GM19035 (cell line): ENCODE results near the gene HIF1A.

Source experiments
- ATAC-seq: cut with Tn5 transposase; IDR thresholded peaks from one replicate; pipeline ENCODE4 v1.9.1; 2021; ENCODE audit not compliant: unreplicated experiment

HIF1A gene

GRCh38 chr14:61672796-61673195 lies 22.5 kb upstream of the HIF1A start:
- no peak for ATAC-seq

GRCh38 chr14:61673305-61673704 lies 22.0 kb upstream of the HIF1A start:
- ATAC-seq, result no peak

DNA sequence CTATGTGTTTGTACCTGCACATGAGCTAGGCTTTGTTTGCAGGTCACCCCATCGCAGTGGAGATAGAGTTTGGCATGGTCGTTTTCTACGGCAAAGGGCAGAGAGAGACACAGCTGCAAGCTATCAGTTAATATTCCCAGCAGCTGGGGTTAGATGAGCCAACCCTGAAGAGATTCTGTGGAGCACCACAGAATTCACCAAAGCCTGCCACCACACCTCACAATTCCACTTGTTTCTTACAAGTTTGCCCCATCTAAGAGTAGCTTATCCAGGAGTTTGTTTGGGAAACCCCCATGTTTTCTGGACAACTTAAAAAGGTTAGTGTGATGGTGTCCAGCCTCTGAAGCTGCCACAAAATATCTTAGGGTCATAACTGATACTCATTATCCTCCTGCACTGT lies 20.0 kb upstream of the HIF1A start:
- no peak for ATAC-seq

DNA sequence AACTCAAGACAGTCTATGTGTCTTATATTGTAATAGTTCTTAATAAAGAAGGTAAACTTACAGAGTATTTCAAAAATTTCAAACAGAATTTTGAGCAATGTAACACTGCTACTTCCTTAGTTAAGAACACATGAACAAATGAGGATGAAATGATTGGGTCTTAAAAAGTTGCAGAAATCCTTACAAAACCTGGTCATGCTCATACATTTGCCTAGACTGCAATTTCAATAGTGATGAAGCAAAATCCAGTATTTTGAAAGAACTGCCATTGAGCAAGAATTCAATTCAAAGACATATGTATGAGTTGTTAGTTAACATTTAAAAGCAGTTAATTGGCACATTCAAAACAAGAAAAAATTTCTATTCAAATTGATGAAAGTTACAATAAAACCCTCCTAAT lies 17.8 kb upstream of the HIF1A start:
- ATAC-seq, result no peak

DNA sequence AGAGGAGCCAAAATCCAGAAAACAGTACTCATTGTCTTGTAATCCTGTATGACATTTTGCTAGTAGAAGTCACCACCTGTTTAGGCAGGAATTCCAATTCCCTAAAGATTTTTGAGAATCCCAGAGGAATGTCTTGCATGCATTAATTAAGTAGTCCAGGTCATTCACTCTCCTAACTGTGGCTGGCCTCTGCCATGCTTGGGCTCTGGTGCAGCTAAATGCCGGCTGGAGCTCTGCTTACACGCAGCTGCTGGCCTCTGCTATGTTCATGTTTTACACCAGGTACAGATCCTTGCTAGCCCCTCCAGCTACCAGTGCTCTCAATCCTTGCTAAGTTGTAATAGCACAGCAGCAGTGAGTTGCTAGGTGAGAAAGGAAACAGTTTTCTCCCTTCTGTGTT lies 16.3 kb upstream of the HIF1A start:
- ATAC-seq, result no peak

GRCh38 chr14:61681413-61681812 lies 13.9 kb upstream of the HIF1A start:
- no peak for ATAC-seq

DNA sequence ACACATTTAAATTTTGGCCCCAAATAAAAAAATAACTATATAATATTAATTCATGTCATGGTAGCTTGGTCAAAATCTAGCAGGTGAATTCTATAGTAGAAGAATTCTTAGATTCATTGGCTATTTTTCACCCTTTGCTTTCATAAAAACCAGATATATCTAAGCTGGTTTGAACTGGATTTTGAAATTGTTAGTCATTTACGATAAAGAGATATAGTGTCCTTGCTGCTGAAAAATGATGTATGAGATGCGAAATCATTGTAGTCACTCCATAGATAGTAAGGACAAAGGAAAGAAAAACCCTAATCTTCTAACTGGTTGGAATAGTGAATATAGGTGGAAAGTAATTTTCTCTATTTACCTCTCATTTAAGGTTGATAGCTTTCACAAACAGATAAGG lies 12.2 kb upstream of the HIF1A start:
- no peak for ATAC-seq

DNA sequence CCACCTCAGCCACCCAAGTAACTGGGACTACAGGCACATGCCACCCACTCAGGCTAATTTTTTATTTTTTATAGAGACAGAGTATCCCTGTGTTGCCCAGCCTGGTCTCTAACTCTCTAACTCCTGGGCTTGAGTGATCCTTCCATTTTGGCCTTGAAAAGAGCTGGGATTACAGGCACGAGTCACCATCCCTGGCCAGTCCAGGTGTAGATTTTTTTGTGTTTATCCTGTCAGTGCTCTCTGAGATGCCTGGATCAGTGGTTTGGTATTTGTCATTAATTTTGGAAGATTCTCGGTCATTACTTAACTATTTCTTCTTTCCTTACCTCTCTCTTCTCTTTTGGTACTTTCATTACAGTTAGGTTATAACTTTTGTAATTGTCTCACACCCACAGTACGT lies 5.3 kb upstream of the HIF1A start:
- ATAC-seq, result no peak

DNA sequence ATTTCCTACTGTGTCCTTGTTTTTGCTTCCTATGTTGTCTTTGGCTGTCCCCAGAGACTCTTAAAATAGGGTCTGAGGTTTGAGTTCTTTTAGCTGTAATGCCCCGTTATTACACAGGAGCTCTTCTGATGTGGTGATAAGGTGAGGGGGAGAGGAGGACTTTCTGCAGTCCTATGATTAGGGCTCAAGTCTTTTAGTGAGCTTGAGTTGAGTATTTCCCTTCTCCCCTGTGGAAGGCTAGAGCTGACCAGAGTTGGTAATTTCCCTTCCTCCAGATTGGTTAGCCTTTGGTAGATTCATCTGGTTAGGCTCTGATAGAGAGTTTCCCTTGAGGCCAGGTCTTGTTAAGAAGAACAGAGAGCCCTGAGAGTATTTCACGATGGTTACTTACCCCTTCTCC lies 4.3 kb upstream of the HIF1A start:
- ATAC-seq, result no peak

DNA sequence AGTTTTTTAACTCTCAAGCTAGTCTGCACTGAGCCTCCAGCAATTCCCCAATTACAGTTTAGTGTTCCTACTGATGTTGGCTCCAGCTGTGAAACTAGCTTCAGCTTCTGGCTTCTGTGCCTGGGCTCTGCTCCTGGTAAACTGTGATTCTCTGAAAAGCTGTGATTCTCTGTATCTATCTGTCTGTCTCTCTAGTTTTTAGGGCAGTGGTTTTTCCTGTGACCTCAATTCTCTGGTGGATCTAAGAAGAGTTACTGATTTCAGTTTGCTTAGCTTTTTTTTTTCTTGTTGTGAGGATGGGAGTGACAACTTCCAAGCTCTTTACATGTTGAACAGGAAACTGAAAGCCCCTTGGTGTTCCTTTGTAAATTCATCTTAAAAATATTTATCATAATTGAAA lies 3.8 kb upstream of the HIF1A start:
- no peak for ATAC-seq

- ATAC-seq, result no peak
Measured at GRCh38 chr14:61694039-61694438, 1.3 kb upstream of the HIF1A start.

GRCh38 chr14:61695695-61696527 lies 598 bp downstream of the HIF1A start:
- peak; percentile 5 for ATAC-seq

GRCh38 chr14:61696753-61697318 lies 1.5 kb downstream of the HIF1A start:
- no peak for ATAC-seq

DNA sequence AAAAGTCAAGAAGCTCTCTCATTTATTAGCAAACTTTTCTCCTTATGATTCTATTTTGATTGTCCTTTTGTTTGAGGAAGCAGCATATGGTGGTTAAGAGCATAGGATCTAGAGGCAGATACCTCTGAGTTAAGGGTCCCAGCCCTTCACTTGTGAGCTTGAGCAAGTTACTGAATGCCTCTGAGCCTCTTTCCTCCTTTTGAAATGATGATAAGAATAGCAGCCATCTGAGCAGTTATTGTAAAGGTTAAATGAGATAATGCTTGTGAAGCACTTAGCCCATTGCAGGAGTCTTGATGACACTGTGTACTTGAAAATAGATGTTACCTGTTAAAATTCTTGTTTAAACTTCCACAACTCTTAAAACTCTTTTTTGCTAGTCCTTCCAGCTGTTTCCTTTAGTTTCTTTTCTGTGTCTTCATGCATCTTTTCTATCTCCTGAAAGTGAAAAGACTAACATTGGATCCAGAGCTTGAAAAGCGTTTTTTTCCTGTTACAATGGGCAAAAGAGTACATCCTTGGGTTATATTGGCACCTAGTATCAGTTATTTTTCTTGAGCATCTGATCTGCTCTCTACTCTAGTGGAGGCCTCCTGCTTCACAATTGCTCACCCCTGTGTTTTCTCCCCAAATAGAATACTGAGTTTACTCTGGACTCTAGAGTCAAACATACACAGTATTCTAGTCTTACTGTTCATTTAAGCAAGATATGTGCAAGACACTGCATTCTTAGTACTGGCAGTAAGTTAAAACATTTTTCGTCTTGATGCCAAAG lies 3.1 kb downstream of the HIF1A start:
- no peak for ATAC-seq

DNA sequence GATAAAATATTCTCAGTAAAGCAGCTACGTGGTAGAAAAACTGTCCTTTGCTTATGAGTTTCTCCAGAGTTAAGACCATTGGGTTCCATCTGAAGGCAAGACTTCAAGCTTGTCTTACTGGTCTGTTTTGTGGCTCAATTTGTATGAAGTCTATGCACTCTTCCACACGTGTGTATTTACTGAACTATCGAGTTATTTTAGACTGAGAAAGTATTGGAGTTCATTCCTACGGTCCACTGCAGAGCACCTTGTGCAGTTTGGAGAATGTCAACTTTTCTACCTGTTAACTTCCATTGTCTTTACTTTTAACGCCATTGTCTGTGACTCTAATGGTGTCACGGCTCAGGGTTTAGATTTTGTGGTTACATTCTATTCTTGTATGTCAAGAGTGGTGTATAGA lies 3.7 kb downstream of the HIF1A start:
- no peak for ATAC-seq

GRCh38 chr14:61700104-61700886 lies 5.0 kb downstream of the HIF1A start:
- ATAC-seq, result no peak

DNA sequence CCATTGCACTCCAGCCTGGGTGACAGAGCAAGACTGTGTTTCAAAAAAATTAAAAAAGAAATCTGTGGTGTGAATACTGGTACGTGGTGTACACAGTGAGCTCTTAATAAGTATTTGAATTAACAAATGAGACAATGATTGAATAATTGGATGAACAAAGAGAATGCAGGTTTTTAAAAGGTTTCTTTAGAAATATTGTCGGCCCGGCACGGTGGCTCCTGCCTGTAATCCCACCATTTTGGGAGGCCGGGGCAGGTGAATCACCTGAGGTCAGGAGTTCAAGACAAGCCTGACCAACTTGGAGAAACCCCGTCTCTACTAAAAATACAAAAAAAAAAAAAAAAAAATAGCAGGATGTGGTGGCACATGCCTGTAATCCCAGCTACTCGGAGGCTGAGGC lies 6.6 kb downstream of the HIF1A start:
- no peak for ATAC-seq

DNA sequence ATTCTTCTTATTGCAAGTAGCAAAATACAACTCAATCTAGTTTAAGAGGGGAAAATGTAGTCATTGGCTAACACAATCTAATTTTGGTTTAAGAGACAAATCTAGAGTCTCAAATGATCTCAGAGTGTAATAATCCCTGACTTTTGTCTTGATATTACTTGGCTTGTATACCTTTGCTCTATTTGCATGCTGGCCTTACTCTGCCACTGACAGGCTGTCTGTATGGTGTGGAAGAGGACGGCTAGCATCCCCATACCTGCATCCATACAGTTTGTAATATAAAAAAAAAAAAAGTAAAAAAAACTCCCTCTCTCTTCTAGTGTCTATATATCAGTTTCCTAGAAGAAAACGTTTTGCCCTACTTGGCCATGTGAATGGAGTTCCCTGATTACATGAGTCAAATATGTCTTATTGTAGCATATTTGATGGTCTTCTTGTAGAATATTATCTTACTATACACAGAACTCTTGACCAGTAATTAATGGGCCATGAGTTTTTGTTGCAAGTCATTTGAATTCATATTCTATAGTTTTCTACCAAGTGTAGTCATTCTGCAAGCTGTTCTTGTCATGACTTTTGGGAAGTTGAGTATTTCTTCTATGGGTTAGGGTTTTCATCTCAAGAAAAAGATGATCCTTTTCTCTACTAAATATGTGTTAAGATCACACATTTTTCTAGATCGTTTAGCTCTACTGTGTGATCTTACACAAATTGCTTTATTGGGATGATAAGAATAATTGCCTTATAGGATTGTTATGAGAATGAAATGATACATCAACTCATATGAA lies 8.2 kb downstream of the HIF1A start:
- peak; percentile 45 for ATAC-seq

DNA sequence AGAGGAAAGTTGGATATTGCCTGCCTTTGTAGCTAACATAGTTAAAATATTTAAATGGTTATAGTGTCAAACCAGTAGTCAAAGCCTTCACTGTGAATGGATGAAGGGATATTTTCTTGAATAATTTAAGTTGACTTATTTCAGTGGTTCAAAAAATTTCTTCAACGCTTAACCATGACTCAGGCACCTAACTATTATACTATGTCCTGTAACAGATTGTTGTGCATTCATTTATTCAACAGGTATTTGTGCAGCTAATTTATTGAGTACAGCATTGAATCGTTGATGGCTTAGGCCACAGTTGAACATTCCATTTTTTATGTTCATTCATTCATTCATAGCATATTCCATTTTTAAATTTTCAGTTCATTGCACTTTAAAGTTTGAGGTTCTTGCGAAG lies 9.2 kb downstream of the HIF1A start:
- ATAC-seq, result no peak

DNA sequence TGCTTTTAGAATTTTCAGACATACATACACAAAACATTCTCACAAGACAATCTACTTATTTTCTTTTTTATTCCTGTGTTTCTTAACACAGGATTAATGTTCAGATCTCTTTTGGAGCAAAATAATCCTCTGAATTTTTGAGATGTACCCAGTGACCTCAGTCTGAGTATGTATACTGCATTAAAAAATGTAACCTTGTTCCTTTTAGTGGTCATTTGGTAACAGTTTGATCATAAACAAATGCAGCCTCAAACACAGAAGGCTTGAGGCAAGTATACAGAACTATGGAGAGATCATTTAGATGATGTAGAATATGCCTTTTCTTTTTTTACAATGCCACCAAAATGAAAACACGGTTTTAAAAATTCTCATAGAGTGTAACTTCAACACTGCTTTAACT lies 9.7 kb downstream of the HIF1A start:
- ATAC-seq, result no peak
